M059J (cell line): ENCODE measurements around the gene GNGT2. TPM values are rescaled to one million over a fixed set of nuclear protein-coding genes. Genes with fewer than 3 reads are reported as not detected.
"Not testable (repeated sequence)": the region's sequence is repeated elsewhere in the genome, so short reads cannot be mapped to it uniquely, and the experiment has no call there.

ENCODE experiments used
- DNase-seq: peaks from one replicate; pipeline ENCODE4 v3.0.0-alpha.2; 2012; ENCODE audit warnings: low read depth
- total RNA-seq: library from RNA; depleted of rRNA; stranded (reverse); fragments of >200 nt; shearing (Covaris generic); gene quantifications from 2 replicates; pipeline ENCODE4 v1.2.3, GENCODE V29; 2014

The GNGT2 gene
- total RNA-seq, 1 experiment from 2014 or later: 0.49 TPM

- DNase-seq: no peak
Observed at GRCh38 chr17:49203796-49204195, 6.6 kb downstream of the GNGT2 start.

DNA sequence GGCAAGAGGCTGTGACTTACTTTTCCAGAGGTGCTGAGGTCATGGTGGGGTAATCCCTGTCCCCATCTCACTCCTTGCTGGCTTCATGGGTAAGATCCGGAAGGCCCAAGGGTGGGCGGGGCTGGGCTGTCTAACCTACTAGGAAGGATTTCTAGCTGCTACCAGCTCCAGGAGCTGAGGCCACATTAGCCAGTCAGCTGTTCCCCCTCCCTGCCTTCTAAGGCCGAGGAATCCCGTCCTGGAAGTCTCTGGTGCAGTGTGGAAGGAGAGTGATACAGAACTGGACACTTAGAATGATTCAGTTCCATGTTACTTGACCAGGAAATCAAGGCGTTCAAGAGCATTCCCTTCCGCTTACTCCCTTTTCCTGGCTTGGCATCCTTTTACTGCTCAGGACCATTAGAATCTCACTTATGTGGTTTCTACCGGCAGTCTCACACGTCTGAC is 8.9 kb downstream of the GNGT2 start:
- peak; percentile 57 for DNase-seq

GRCh38 chr17:49200423-49201083 is 9.8 kb downstream of the GNGT2 start:
- DNase-seq: no peak

- DNase-seq: no peak
Observed at GRCh38 chr17:49198211-49198610, 12.2 kb downstream of the GNGT2 start.

- peak; percentile 15 for DNase-seq
Observed at GRCh38 chr17:49197346-49197998, 12.9 kb downstream of the GNGT2 start.

GRCh38 chr17:49196520-49196919 is 13.9 kb downstream of the GNGT2 start:
- no peak for DNase-seq

- no peak for DNase-seq
Observed at GRCh38 chr17:49195751-49196150, 14.6 kb downstream of the GNGT2 start.

DNA sequence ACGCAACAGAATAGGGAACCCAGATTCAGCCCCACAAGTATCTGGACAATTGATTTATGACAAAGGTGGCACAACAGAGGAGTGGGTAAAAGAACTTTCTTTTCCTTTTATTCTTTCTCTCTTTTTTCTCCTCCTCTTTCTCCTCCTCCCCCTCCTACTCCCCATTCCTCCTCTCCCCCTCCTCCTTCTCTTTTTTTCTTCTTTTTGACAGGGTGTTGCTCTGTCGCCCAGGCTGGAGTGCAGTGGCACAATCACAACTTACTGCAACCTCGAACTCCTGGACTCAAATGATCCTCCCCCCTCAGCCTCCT is 16.1 kb downstream of the GNGT2 start:
- no peak for DNase-seq

GRCh38 chr17:49193513-49194296 is 16.7 kb downstream of the GNGT2 start:
- DNase-seq: peak; percentile 79

- peak; percentile 86 for DNase-seq
Observed at GRCh38 chr17:49191917-49192741, 18.2 kb downstream of the GNGT2 start.

DNA sequence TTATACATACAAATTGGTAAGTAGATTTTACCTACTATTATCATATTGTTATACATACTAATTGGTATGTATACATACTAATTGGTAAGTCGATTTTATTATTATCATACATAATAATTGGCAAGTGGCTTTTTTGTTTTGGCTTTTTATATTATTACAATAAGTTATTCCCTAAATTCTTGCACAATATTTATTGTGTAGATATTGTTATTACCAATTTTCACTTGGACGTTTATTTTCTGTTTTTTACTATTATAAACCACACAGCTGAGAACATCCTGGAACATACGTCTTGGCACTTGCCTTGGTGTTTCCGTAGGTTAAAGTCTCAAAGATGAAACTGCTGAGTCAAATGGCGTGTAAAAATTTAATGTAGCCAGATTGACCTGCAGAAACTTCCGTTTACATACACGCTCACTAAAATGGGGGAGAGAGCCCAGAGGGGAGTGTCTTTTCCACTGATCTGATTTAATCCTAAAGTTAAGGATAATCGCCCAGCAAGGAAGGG is 18.9 kb downstream of the GNGT2 start:
- no peak for DNase-seq

DNA sequence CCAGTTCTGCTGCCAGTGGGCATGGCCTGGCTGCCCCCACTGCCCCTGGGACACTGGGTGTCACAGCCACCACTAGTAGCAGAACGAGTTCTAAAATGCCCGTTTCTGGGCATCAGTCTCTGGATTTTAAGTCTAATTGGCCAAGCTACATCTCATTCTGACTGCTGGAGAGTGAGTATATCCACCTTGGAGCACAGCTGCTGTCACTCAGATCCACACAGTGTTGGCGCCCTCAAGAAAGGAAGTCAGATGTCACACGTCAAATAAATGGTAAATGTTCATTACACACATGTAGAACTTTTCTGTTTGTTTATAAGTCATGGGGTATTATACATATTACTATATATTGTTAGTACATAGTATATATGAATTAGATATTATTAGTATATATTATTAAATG is 19.4 kb downstream of the GNGT2 start:
- DNase-seq: no peak

- DNase-seq: peak; percentile 34
Observed at GRCh38 chr17:49187301-49187700, 23.1 kb downstream of the GNGT2 start.

DNA sequence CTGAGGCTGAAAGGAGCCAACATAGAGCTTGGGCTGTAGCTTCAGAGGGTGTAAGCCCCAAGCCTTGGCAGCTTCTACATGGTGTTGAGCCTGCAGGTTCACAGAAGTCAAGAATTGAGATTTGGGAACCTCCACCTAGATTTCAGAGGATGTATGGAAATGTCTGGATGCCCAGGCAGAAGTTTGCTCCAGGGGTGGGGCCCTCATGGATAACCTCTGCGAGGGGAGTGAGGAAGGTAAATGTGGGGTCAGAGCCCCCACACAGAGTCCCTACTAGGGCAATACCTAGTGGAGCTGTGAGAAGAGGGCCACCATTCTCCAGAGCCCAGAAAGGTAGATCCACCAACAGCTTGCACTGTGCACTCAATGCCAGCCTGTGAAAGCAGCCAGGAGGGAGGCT is 25.0 kb downstream of the GNGT2 start:
- not testable (repeated sequence) for DNase-seq

- DNase-seq: not testable (repeated sequence)
Observed at GRCh38 chr17:49184522-49184921, 25.9 kb downstream of the GNGT2 start.

DNA sequence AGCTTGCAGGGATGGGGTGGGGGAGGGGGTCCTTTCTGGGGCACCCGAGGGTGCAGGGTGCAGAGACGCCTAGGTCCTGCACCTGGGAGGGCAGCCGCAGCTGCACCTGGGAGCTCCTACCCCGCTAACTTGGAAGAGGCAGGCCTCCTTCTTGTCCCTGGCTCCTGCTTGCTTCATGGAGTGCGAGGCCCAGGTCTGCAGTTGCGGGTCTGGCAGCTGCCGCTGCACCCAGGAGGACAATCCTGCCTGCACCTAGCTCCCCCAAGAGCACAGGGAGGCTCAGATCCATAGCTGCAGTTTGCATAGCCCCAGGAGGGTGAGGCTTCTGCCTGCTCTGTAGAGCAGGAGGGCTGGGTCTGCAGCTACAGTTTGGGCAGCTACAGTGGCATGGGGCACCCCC is 26.6 kb downstream of the GNGT2 start:
- DNase-seq: no peak

DNA sequence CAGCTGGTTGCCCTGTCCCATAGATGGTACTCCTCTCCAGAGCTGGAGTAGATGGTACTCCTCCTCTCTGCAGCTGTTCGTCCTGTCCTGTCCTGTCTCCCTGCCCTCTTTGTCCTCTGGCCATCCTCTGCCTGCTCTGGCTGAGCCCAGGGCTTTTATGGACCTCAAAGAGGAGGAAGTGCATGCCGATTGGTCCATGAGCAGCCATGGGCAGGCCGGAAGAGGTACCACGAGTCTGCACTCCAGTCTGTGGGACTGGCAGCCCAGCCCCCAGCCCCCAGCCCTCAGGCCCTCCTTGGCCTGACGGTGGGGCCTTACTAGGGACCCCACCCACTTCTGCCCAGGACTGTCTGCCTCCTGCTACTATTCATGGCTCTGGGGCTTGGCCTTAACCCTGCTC is 27.0 kb downstream of the GNGT2 start:
- DNase-seq: no peak

DNA sequence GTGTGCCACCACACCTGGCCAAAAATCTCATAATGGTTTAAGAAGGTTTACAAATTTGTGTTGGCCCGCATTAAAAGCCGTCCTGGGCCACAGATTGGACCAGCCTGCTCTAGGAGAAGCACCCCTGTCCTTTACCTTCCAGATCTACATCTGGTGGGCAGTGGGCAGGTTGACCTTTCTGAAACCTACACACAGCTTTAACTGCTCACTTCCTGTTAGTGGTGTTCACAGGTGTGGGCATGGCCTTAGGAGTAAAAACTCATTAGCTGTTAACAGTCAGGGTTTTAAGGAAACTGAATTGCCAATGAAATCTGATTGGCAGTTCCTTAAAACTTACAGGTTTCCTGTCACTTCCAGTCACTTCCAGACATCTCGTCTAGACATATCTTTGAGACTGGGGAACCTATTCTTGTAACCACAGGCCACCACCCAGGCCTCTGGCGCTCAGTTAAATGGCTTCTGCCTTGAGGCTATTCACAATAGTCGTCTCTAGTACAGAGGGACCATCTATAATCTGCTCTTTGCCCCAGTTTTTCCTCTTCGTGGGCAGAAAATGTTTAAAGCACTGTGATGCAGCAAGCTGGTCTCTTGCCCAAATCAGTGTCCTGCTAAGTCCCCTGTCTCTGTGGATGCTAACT is 29.3 kb downstream of the GNGT2 start:
- DNase-seq: no peak

GRCh38 chr17:49180303-49180702 is 30.1 kb downstream of the GNGT2 start:
- DNase-seq: peak; percentile 40

DNA sequence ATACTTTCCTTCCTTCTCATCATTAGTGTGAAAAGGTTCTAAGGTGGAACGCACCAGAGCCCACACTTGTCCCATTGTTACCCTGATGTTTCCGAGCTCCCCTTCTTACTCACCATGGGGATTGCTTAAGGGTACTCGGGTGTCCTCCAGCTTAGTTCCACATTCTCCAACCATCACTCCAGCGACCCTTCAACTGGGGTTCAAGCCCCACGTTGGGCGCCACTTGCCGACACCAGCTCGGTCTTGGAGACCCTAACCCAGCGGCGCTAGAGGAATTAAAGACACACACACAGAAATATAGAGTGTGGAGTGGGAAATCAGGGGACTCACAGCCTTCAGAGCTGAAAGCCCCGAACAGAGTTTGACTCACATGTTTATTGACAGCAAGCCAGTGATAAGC is 34.4 kb downstream of the GNGT2 start:
- not testable (repeated sequence) for DNase-seq

GRCh38 chr17:49170711-49171110 is 39.7 kb downstream of the GNGT2 start:
- not testable (repeated sequence) for DNase-seq
